Measurements from ENCODE around the gene OASL. TPM values are rescaled to one million over a fixed set of nuclear protein-coding genes. Genes with fewer than 3 reads are reported as not detected.

Gene OASL, protein sequence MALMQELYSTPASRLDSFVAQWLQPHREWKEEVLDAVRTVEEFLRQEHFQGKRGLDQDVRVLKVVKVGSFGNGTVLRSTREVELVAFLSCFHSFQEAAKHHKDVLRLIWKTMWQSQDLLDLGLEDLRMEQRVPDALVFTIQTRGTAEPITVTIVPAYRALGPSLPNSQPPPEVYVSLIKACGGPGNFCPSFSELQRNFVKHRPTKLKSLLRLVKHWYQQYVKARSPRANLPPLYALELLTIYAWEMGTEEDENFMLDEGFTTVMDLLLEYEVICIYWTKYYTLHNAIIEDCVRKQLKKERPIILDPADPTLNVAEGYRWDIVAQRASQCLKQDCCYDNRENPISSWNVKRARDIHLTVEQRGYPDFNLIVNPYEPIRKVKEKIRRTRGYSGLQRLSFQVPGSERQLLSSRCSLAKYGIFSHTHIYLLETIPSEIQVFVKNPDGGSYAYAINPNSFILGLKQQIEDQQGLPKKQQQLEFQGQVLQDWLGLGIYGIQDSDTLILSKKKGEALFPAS
- 21.1 TPM for total RNA-seq
- long read RNA-seq, transcript OASL-201 (6 exons, 3,266 nt), result major isoform, 76 of 111 reads
- long read RNA-seq, transcript OASL-202 (5 exons, 1,492 nt), result minor isoform, 16 of 111 reads
- long read RNA-seq, partial matches to known transcripts, result 10 of 111 reads
- long read RNA-seq, other reads (novel, unspliced or antisense), result 9 of 111 reads

DNA sequence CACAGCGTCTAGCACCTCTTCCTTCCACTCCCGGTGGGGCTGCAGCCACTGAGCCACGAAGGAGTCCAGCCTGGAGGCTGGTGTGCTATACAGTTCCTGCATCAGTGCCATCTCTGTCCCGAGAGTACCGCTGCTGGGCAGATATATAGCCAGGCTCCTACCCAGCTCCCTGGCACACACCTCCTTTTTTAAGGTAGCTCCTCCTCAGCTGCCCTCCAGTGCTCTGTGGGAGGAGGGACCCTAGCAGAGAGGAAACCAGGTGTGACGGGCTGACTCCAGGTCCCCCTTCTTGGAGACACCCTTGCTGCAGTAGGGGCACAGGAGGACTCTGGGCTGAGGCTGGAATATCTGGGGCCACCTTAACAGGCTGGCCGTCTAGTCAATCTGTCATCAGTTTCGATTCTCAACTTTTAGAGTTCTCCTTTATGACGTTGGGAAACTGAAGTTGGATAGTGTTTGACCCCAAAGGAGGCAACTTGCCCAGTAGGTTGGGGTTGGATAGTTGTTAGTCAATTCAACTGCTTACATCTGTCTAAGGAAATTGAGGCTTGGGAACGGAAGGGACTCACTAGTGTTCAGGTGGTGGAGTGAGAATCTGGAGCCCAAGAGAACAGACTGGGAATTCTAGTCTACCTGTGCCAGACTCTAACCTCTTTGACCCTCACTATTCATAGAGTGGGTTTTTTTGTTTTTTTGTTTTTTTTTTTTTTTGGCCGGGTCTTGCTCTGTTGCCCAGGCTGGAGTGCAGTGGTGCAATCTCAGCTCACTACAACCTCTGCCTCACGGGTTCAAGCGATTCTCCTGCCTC, at the start of gene OASL:
Gene OASL, minus strand, starts transcription at position 386 of the 808 bp plus-strand sequence. Its CDS starts 275 bp downstream, at position 111.
- Histone ChIP-seq H3K4me3 (peak within 1 kb of the TSS; percentile 62), H3K27me3 (ENCODE audit: low read depth) (no peaks in the 10 kb centered on the region), H3K27ac (peak within 1 kb of the TSS; percentile 76), H3K36me3 (no peaks in the 10 kb centered on the region), H3K9me3 (no peaks in the 10 kb centered on the region), H3K4me1 (peaks cover 11% of the 10 kb centered on the region)
- ATAC-seq, result peak; percentile 88 to 89
- TF ChIP-seq, protein P1, sequence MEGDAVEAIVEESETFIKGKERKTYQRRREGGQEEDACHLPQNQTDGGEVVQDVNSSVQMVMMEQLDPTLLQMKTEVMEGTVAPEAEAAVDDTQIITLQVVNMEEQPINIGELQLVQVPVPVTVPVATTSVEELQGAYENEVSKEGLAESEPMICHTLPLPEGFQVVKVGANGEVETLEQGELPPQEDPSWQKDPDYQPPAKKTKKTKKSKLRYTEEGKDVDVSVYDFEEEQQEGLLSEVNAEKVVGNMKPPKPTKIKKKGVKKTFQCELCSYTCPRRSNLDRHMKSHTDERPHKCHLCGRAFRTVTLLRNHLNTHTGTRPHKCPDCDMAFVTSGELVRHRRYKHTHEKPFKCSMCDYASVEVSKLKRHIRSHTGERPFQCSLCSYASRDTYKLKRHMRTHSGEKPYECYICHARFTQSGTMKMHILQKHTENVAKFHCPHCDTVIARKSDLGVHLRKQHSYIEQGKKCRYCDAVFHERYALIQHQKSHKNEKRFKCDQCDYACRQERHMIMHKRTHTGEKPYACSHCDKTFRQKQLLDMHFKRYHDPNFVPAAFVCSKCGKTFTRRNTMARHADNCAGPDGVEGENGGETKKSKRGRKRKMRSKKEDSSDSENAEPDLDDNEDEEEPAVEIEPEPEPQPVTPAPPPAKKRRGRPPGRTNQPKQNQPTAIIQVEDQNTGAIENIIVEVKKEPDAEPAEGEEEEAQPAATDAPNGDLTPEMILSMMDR (IDR thresholded peaks at IDR 0.05), result no peak
- peak; percentile 69 for DNase-seq
- intact Hi-C loops (cut with DNase I), result no loop called here

DNA sequence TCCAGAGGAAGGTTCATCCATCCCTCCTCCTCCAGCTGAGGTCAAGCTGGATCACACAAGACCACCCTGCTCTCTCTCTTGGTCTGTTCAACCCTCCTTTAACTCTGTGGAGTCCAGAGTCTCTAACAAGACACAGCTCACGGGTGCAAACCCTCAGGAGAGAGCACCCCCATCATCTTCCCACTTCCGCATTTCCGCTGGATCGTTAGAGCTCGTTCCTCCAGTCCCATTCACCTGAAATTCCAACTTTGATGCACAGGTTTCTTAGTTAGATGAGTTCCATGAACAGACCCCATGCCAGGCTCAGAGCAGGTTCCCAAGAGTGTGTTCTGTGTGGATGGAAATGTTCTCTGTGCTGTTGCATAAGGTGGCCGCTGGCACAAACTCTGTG, 49.1 kb upstream of the OASL start:
- TF ChIP-seq, protein P1 (IDR thresholded peaks at IDR 0.05), result no peak
- no peaks in the 10 kb centered on the region for H3K9me3 ChIP-seq
- ATAC-seq, result no peak
- H3K27me3 ChIP-seq (ENCODE audit: low read depth), result no peaks in the 10 kb centered on the region
- no peak overlapping the region for H3K27ac ChIP-seq
- intact Hi-C loops (cut with DNase I), result no loop called here
- no peaks in the 10 kb centered on the region for H3K4me1 ChIP-seq
- no peaks in the 10 kb centered on the region for H3K36me3 ChIP-seq
- no peak for DNase-seq
- no peak overlapping the region for H3K4me3 ChIP-seq

DNA sequence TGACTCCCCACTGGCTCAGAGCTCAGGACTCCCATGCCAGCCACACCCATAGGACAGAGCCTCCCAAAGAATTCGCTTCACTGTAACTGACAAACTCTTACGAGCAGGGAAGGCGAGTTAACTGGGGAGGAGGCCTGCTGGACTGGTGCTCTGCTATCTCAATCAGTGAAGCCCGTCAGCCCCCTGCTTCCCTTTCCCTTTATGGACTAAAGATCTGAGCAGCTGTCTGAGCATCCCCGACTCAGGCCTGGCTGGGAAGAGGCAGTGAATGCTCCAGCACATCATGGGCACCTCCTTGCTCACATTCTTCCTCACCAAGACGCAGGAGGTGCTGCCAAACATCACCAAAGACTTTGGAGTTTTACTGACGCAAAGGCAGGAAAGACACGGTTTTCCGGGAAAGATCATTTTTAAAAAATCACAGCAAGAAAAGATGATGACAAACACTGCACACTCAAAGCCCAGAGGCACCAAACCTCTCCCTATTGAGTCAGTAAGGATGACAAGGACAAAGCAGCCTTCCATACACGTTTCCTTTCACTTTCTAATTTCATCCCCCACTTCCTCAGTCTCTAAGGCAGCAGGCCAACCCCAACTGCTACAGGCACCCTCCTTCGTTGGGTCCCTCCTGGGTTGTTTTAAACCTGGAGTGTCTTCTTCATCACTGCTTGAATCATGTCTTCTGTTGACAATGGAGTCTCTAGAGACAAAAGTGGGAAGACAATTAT, 48.6 kb upstream of the OASL start:
- H3K27me3 ChIP-seq (ENCODE audit: low read depth), result no peaks in the 10 kb centered on the region
- H3K4me3 ChIP-seq, result no peak overlapping the region
- no peaks in the 10 kb centered on the region for H3K4me1 ChIP-seq
- ATAC-seq (no peak), DNase-seq (no peak)
- TF ChIP-seq, protein P1 (IDR thresholded peaks at IDR 0.05), result no peak
- no peaks in the 10 kb centered on the region for H3K36me3 ChIP-seq
- intact Hi-C loops (cut with DNase I), result no loop called here
- no peak overlapping the region for H3K27ac ChIP-seq
- H3K9me3 ChIP-seq, result no peaks in the 10 kb centered on the region

DNA sequence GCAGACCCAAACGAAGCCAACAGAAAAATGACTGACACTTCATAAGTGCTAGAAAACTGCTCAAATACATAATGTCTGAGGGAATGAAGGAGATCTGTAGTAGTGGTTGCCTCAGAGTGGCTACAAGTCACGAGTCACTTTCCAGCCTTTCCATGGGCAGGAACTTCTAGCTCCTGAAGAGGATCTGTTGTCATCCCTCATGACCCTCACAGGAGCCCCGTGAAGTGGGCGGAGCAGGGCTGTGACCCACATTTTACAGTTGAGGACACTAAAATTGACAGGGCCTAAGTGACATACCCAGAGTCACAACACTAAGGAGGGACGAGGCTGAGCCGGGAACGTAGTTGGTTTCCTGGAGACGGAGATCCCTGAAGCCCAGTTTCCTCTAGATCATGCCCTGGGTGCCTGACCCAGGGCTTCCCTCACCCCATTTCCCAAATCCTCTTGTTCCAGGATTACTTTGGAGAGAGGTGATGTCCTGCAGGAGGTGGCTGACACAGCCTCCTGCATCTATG, 47.8 kb upstream of the OASL start:
- H3K9me3 ChIP-seq, result no peaks in the 10 kb centered on the region

More for the DNA sequence above, 47.8 kb upstream of the OASL start:
- Histone ChIP-seq H3K36me3 (no peaks in the 10 kb centered on the region), H3K4me3 (no peak overlapping the region), H3K27ac (no peak overlapping the region), H3K4me1 (no peaks in the 10 kb centered on the region), H3K27me3 (ENCODE audit: low read depth) (no peaks in the 10 kb centered on the region)
- DNase-seq, result no peak
- intact Hi-C loops (cut with DNase I), result no loop called here
- TF ChIP-seq, protein P1 (IDR thresholded peaks at IDR 0.05), result no peak
- ATAC-seq, result no peak
